Lower lobe of right lung (tissue), 2 donors: ENCODE results near the gene FBH1. TPM values are rescaled to one million over a fixed set of nuclear protein-coding genes. Genes with fewer than 3 reads are reported as not detected.
"Not testable (repeated sequence)": the region's sequence is repeated elsewhere in the genome, so short reads cannot be mapped to it uniquely, and the experiment has no call there.

ENCODE experiments used
- ATAC-seq, 2 donors: fragments of 200-7000 bp; cut with Tn5 transposase; one replicate each; pipeline ENCODE4 v1.9.1; 2020 to 2022; ENCODE audit warnings: mild to moderate bottlenecking in 2 of 2, moderate library complexity in 2 of 2
- DNase-seq: peaks from one replicate; pipeline ENCODE4 v3.0.0-alpha.2; 2020
- H3K27ac ChIP-seq: fragments of 200-600 bp; one replicate; pipeline ENCODE4 v1.8.0; 2022
- H3K27me3 ChIP-seq: fragments of 200-600 bp; one replicate; pipeline ENCODE4 v1.8.0; 2022; ENCODE audit warnings: low read depth
- H3K36me3 ChIP-seq: fragments of 200-600 bp; one replicate; pipeline ENCODE4 v1.8.0; 2022; ENCODE audit warnings: mild to moderate bottlenecking
- H3K4me1 ChIP-seq: fragments of 200-600 bp; one replicate; pipeline ENCODE4 v1.8.0; 2022
- H3K4me3 ChIP-seq: fragments of 200-600 bp; one replicate; pipeline ENCODE4 v1.8.0; 2022; ENCODE audit warnings: mild to moderate bottlenecking
- H3K9me3 ChIP-seq: fragments of 200-600 bp; one replicate; pipeline ENCODE4 v1.8.0; 2022
- CTCF ChIP-seq: fragments of 200-600 bp; IDR thresholded peaks from one replicate; pipeline ENCODE4 v1.8.0; 2022; ENCODE audit warnings: antibody characterized with exemption, mild to moderate bottlenecking
- intact Hi-C: fragments of 100-400 bp; cut with DNase I; formaldehyde crosslinking; loops from one replicate; pipeline ENCODE4 v1.11.0; 2022
- total RNA-seq: library from RNA; stranded (reverse); fragmentation: NEBNext Ultra II Directional; extraction: Animal tissue kit (Norgen Biotek cat#: 25700); gene quantifications from one replicate; pipeline ENCODE4 v1.2.1, GENCODE V29; 2021
- donor health status: DM: no; HTN: yes; CAD: no; lungs with severe emphysema.

The FBH1 gene
- total RNA-seq, 1 donor from 2014 or later = 64.7 TPM

- ATAC-seq (no peak), DNase-seq (no peak)
- Histone ChIP-seq H3K27me3 (no peaks in the 10 kb centered on the region), H3K9me3 (no peaks in the 10 kb centered on the region), H3K36me3 (no peaks in the 10 kb centered on the region), H3K4me1 (peaks cover 8% of the 10 kb centered on the region), H3K27ac (no peak overlapping the region), H3K4me3 (no peak overlapping the region)
- intact Hi-C loops = no loop called here
- TF ChIP-seq CTCF = no peak
Observed at GRCh38 chr10:5844345-5845055, 45.5 kb upstream of the FBH1 start.

GRCh38 chr10:5846667-5847066, 43.4 kb upstream of the FBH1 start:
- DNase-seq, H3K4me3 ChIP-seq, H3K27ac ChIP-seq, H3K4me1 ChIP-seq, H3K36me3 ChIP-seq, H3K9me3 ChIP-seq, ATAC-seq, H3K27me3 ChIP-seq, intact Hi-C loops: not testable (repeated sequence)

- Histone ChIP-seq H3K4me3 (no peak overlapping the region), H3K9me3 (no peaks in the 10 kb centered on the region), H3K36me3 (no peaks in the 10 kb centered on the region), H3K27me3 (no peaks in the 10 kb centered on the region), H3K27ac (no peak overlapping the region), H3K4me1 (no peaks in the 10 kb centered on the region)
- DNase-seq (no peak), ATAC-seq (no peak)
- no peak for TF ChIP-seq CTCF
- intact Hi-C loops = no loop called here
Observed at GRCh38 chr10:5854131-5854475, 35.9 kb upstream of the FBH1 start.

- Histone ChIP-seq H3K4me3 (no peak overlapping the region), H3K9me3 (no peaks in the 10 kb centered on the region), H3K27me3 (no peaks in the 10 kb centered on the region), H3K27ac (no peak overlapping the region), H3K36me3 (no peaks in the 10 kb centered on the region), H3K4me1 (no peaks in the 10 kb centered on the region)
- TF ChIP-seq CTCF = no peak
- intact Hi-C loops = no loop called here
- no peak for ATAC-seq
- no peak for DNase-seq
Observed at GRCh38 chr10:5855979-5856700, 33.9 kb upstream of the FBH1 start.

- Histone ChIP-seq H3K36me3 (no peaks in the 10 kb centered on the region), H3K4me3 (no peak overlapping the region), H3K4me1 (no peaks in the 10 kb centered on the region), H3K9me3 (no peaks in the 10 kb centered on the region), H3K27ac (no peak overlapping the region), H3K27me3 (no peaks in the 10 kb centered on the region)
- intact Hi-C loops = no loop called here
- no peak for ATAC-seq
- TF ChIP-seq CTCF = no peak
- DNase-seq = no peak
Observed at GRCh38 chr10:5856701-5857004, 33.4 kb upstream of the FBH1 start.

GRCh38 chr10:5858811-5859210, 31.2 kb upstream of the FBH1 start:
- ATAC-seq = no peak
- no peak overlapping the region for H3K4me3 ChIP-seq
- DNase-seq = no peak
- no peaks in the 10 kb centered on the region for H3K27me3 ChIP-seq
- TF ChIP-seq CTCF = no peak
- no peaks in the 10 kb centered on the region for H3K36me3 ChIP-seq
- H3K4me1 ChIP-seq = no peaks in the 10 kb centered on the region
- no peak overlapping the region for H3K27ac ChIP-seq
- intact Hi-C loops = no loop called here
- no peaks in the 10 kb centered on the region for H3K9me3 ChIP-seq
